ENCODE measurements around the gene IRAK1. TPM values are rescaled to one million over a fixed set of nuclear protein-coding genes. Genes with fewer than 3 reads are reported as not detected.

IRAK1 gene
- total RNA-seq, 4 donors from 2014 or later, result 33.0 to 84.7 (median 41.6) TPM

GRCh38 chrX:154048398-154048797, 28.7 kb upstream of the IRAK1 start:
- ATAC-seq, result no peak
- 76 to 90% methylated on average over 2 to 7 of the region's 11 CpGs for WGBS, 2 donors (ENCODE audit: low coverage in 1 of 2)
- no peak overlapping the region for H3K4me3 ChIP-seq
- H3K9me3 ChIP-seq, result no peaks in the 10 kb centered on the region
- H3K27me3 ChIP-seq, result no peaks in the 10 kb centered on the region
- TF ChIP-seq EP300 (IDR thresholded peaks at IDR 0.05) (no peak), POLR2AphosphoS5 (IDR thresholded peaks at IDR 0.05) (no peak), POLR2A (IDR thresholded peaks at IDR 0.05) (no peak)
- TF ChIP-seq, protein P1, sequence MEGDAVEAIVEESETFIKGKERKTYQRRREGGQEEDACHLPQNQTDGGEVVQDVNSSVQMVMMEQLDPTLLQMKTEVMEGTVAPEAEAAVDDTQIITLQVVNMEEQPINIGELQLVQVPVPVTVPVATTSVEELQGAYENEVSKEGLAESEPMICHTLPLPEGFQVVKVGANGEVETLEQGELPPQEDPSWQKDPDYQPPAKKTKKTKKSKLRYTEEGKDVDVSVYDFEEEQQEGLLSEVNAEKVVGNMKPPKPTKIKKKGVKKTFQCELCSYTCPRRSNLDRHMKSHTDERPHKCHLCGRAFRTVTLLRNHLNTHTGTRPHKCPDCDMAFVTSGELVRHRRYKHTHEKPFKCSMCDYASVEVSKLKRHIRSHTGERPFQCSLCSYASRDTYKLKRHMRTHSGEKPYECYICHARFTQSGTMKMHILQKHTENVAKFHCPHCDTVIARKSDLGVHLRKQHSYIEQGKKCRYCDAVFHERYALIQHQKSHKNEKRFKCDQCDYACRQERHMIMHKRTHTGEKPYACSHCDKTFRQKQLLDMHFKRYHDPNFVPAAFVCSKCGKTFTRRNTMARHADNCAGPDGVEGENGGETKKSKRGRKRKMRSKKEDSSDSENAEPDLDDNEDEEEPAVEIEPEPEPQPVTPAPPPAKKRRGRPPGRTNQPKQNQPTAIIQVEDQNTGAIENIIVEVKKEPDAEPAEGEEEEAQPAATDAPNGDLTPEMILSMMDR (IDR thresholded peaks at IDR 0.05), result no peak
- no peaks in the 10 kb centered on the region for H3K36me3 ChIP-seq
- peak overlapping the region in 3 of 4 donors; percentile 22 to 74 (median 70) for H3K27ac ChIP-seq
- peaks cover 18 to 87% (median 30%) of the 10 kb centered on the region in 3 donors for H3K4me1 ChIP-seq

- no peak for ATAC-seq
- 8 to 44% methylated on average over 3 of the region's 4 CpGs for WGBS, 2 donors (ENCODE audit: low coverage in 1 of 2)
- H3K27me3 ChIP-seq, result no peaks in the 10 kb centered on the region
- peak overlapping the region; percentile 56 to 74 (median 71) for H3K27ac ChIP-seq
- H3K9me3 ChIP-seq, result no peaks in the 10 kb centered on the region
- no peak overlapping the region for H3K4me3 ChIP-seq
- H3K36me3 ChIP-seq, result no peaks in the 10 kb centered on the region
- peaks cover 19 to 99% (median 35%) of the 10 kb centered on the region in 3 donors for H3K4me1 ChIP-seq
- TF ChIP-seq, protein P1 (IDR thresholded peaks at IDR 0.05), result no peak
- TF ChIP-seq POLR2AphosphoS5 (IDR thresholded peaks at IDR 0.05), result no peak
Observed at GRCh38 chrX:154046940-154047610, 27.4 kb upstream of the IRAK1 start.

- peaks cover 21 to 99% (median 40%) of the 10 kb centered on the region in 3 donors for H3K4me1 ChIP-seq
- H3K27me3 ChIP-seq, result no peaks in the 10 kb centered on the region
- ATAC-seq, result peak; percentile 50
Observed at GRCh38 chrX:154046031-154046781, 26.5 kb upstream of the IRAK1 start.

DNA sequence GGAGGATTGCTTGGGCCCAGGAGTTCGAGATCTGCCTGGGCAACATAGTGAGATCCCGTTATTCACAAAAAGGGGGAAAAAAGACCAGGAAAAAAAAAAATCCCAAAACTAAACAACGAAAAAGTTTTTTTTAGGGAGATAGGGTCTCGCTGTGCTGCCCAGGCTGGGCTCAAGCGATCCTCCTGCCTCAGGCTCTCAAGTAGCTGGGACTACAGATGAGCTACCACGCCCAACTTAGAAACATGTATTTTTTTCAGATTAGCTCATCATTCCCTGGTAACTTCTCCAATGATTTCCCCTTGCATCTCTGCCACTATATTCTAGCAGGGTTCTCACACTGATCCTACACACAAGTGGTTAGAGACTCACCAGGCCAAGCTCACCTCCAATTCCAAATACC, 24.4 kb upstream of the IRAK1 start:
- H3K27me3 ChIP-seq, result no peaks in the 10 kb centered on the region
- 85 to 100% methylated on average over 1 to 6 of the region's 6 CpGs for WGBS, 2 donors (ENCODE audit: low coverage in 1 of 2)
- no peaks in the 10 kb centered on the region for H3K9me3 ChIP-seq
- H3K4me1 ChIP-seq, result peaks cover 9 to 99% (median 33%) of the 10 kb centered on the region in 3 donors
- ATAC-seq, result no peak
- TF ChIP-seq POLR2A (IDR thresholded peaks at IDR 0.05), result no peak
- TF ChIP-seq EP300 (IDR thresholded peaks at IDR 0.05), result no peak
- TF ChIP-seq POLR2AphosphoS5 (IDR thresholded peaks at IDR 0.05), result no peak
- TF ChIP-seq, protein P1 (IDR thresholded peaks at IDR 0.05), result no peak
- H3K27ac ChIP-seq, result peak overlapping the region in 3 of 4 donors; percentile 70 to 74 (median 70)
- no peaks in the 10 kb centered on the region for H3K36me3 ChIP-seq
- no peak overlapping the region for H3K4me3 ChIP-seq

More at GRCh38 chrX:154046031-154046781, 26.5 kb upstream of the IRAK1 start:
- WGBS, 2 donors (ENCODE audit: low coverage in 1 of 2), result 0 to 35% methylated on average over 4 to 8 of the region's 10 CpGs
- Histone ChIP-seq H3K36me3 (no peaks in the 10 kb centered on the region), H3K27ac (peak overlapping the region; percentile 65 to 74 (median 70)), H3K9me3 (no peaks in the 10 kb centered on the region), H3K4me3 (no peak overlapping the region)
- TF ChIP-seq EP300 (IDR thresholded peaks at IDR 0.05) (no peak), POLR2A (IDR thresholded peaks at IDR 0.05) (no peak), POLR2AphosphoS5 (IDR thresholded peaks at IDR 0.05) (peak; percentile 35)
- TF ChIP-seq, protein P1 (IDR thresholded peaks at IDR 0.05), result peak in 1 of 4 experiments; percentile 31

Measured in gastroesophageal sphincter (tissue), 4 donors.